ENCODE data around the gene TNFSF12. TPM values are rescaled to one million over a fixed set of nuclear protein-coding genes. Genes with fewer than 3 reads are reported as not detected.

Gene TNFSF12
- total RNA-seq, 1 experiment from 2014 or later, result 8.1 TPM

DNA sequence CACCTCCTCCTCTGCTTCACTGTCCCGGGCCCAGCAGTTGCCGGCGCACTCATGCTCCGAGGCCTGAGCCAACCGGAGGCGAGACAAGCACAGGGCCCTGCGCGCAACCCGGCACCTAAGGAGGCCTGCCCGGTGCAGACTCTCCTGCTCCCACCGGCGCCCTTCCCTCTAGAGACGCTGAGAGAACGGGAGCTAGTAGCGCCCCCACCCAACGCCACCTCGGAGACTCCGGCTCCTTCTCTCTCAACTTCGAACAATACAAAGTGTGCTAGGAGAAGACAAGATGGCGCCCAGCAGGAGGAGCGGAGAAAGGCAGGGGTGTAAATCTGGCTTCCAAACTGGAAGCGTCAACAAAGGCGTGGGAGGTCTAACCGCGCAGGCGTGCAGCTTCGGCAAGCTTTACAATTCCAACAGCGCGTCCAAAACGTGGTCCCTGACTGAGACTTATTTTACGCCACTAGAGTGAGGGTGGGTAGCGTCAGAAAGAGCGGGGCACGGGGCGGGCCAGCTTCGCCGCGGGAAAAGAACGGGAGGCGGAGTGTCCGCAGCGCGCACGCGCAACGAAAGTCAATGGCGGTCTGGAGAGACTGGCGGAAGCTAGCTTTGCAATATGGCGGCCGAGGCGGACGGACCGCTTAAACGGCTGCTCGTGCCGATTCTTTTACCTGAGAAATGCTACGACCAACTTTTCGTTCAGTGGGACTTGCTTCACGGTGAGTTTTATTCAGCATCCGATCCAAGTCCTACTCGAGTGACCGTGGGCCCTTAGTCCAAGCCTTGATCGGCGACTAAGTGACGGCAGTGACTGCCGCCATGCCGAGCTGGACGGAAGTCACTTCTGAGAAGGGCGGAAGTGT lies 34.6 kb downstream of the TNFSF12 start, which contains the start of gene MPDU1 (continued):
- TF ChIP-seq HMGXB4 (CRISPR knock-in tag; IDR thresholded peaks at IDR 0.05) (no peak; the same call in 1 of the 2 replicates), NR2C2 (CRISPR knock-in tag; IDR thresholded peaks at IDR 0.05) (no peak), ZNF423 (CRISPR knock-in tag; IDR thresholded peaks at IDR 0.05) (no peak), FOXP4 (CRISPR knock-in tag; IDR thresholded peaks at IDR 0.05) (peak; percentile 32; the same call in 1 of the 2 replicates), ARID4B (CRISPR knock-in tag; IDR thresholded peaks at IDR 0.05; ENCODE audit: borderline replicate concordance) (0 out of 2 replicates have a peak, but pooled peaks have one; percentile 21), SMAD3 (CRISPR knock-in tag; IDR thresholded peaks at IDR 0.05; ENCODE audit: borderline replicate concordance) (peak; percentile 17; the same call in 1 of the 2 replicates), NR1H2 (CRISPR knock-in tag; IDR thresholded peaks at IDR 0.05) (peak; percentile 61; the same call in 1 of the 2 replicates), CREB1 (CRISPR knock-in tag; IDR thresholded peaks at IDR 0.05) (0 out of 2 replicates have a peak, but pooled peaks have one; percentile 55), NFYB (CRISPR knock-in tag; conservative IDR thresholded peaks at IDR 0.05; ENCODE audit: low read depth) (no peak), ZNF532 (CRISPR knock-in tag; IDR thresholded peaks at IDR 0.05; ENCODE audit: borderline replicate concordance) (peak; percentile 51; the same call in 1 of the 2 replicates), TEAD1 (CRISPR knock-in tag; IDR thresholded peaks at IDR 0.05) (no peak), USF2 (CRISPR knock-in tag; IDR thresholded peaks at IDR 0.05) (peak; percentile 28; the same call in 1 of the 2 replicates), MYBL2 (CRISPR knock-in tag; IDR thresholded peaks at IDR 0.05) (no peak), ZNF396 (CRISPR knock-in tag; IDR thresholded peaks at IDR 0.05; ENCODE audit: borderline replicate concordance) (no peak), ZNF138 (CRISPR knock-in tag; conservative IDR thresholded peaks at IDR 0.05) (0 out of 2 replicates have a peak, but pooled peaks have one; percentile 10), NFE2L1 (CRISPR knock-in tag; IDR thresholded peaks at IDR 0.05) (peak; percentile 80; the same call in 1 of the 2 replicates)
- TF ChIP-seq, protein P1, sequence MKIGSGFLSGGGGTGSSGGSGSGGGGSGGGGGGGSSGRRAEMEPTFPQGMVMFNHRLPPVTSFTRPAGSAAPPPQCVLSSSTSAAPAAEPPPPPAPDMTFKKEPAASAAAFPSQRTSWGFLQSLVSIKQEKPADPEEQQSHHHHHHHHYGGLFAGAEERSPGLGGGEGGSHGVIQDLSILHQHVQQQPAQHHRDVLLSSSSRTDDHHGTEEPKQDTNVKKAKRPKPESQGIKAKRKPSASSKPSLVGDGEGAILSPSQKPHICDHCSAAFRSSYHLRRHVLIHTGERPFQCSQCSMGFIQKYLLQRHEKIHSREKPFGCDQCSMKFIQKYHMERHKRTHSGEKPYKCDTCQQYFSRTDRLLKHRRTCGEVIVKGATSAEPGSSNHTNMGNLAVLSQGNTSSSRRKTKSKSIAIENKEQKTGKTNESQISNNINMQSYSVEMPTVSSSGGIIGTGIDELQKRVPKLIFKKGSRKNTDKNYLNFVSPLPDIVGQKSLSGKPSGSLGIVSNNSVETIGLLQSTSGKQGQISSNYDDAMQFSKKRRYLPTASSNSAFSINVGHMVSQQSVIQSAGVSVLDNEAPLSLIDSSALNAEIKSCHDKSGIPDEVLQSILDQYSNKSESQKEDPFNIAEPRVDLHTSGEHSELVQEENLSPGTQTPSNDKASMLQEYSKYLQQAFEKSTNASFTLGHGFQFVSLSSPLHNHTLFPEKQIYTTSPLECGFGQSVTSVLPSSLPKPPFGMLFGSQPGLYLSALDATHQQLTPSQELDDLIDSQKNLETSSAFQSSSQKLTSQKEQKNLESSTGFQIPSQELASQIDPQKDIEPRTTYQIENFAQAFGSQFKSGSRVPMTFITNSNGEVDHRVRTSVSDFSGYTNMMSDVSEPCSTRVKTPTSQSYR (CRISPR knock-in tag; IDR thresholded peaks at IDR 0.05), result 0 out of 2 replicates have a peak, but pooled peaks have one; percentile 14
- TF ChIP-seq, protein P2, sequence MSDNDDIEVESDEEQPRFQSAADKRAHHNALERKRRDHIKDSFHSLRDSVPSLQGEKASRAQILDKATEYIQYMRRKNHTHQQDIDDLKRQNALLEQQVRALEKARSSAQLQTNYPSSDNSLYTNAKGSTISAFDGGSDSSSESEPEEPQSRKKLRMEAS (CRISPR knock-in tag; IDR thresholded peaks at IDR 0.05), result peak; percentile 94

All from WTC11 (cell line).